ENCODE results near the gene L3MBTL4. TPM values are rescaled to one million over a fixed set of nuclear protein-coding genes. Genes with fewer than 3 reads are reported as not detected.

Gene L3MBTL4
- total RNA-seq, 1 donor from 2014 or later, result 17.5 TPM

DNA sequence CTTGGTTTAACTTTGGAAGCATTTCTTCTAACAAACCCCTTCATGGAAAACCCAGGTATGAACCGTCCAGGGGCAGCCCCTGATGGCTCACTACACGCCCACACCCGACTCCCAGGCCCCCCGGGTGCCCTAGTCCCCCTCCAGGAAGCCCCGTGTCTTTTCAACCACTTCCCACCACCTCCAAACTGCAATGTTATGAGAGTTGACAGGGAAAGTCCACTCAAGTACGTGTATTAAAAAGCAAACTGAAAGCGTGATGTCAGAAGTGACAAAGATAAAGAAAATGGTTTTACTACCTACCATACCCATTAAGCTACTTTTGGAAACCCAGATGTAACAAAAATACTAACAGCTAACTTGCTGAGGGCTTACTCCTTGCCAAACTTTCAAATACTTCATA, 51.5 kb downstream of the L3MBTL4 start:
- no peak for DNase-seq

DNA sequence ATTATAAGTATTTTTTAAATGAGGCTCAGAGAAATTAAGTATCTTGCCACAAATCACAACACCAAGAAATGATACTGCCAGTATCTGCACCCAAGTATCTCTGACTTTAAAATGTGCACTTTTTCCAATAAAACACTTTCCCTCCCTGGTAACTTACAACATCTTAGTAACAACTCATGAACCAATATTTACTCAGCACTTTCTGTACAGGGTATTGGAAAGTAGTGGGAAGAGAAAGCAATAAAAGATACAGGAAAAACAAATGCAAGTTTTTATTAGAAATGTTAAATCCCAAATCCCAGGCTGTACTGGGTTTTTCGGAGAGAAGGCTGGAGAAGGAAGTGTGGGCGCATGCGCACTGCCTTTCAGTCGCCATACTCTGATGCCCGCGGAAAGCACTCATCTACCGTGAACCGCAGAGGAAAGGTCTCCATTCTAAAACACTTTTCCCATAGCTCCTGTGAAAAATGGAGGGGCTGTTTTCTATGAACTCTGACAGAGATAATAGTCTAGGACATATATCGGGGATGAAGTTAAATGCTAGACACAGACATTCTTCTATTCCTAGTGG, 52.1 kb downstream of the L3MBTL4 start:
- no peak for DNase-seq

DNA sequence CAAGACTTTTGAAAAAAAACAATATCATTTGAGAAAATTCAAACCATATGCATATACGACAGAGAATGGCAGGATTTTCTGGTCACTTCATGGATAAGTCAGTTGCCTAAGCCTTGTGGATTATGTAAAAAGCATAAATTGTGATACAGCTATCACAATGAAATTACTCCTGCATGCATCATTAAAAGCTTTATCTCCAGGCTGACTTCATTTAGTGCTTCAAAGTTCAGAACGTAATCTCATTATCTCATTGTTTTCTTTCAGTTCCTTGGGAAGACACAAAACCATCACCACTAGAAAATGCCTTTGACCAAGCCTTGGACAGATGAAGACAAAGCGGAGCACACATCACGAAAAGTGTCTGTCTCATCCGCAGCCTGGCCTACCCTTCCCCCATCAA, 57.0 kb downstream of the L3MBTL4 start:
- DNase-seq, result no peak

GRCh38 chr18:6355789-6356589, 58.7 kb downstream of the L3MBTL4 start:
- no peak for DNase-seq

GRCh38 chr18:6352275-6352674, 62.4 kb downstream of the L3MBTL4 start:
- no peak for DNase-seq

- DNase-seq, result no peak
These were observed 71.7 kb downstream of the L3MBTL4 start for GRCh38 chr18:6342990-6343389.

DNA sequence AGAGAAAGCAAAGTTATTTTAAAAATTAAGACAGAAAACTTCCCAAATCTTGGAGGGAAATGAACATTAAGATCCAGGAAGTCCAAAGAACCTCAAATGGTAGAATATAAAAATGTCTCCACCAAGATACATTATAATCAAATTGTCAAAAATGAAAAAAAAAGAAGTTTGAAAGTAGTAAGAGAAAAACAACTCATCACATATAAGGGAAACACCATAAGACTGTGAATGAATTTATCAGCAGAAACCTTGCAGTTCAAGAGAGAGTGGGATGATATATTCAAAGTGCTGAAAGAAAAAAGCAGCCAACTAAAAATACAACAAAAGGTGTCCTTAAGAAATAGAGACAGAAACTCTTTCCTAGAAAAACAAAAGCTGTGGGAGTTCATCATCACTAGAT, 73.0 kb downstream of the L3MBTL4 start:
- DNase-seq, result no peak

- no peak for DNase-seq
These were observed 73.4 kb downstream of the L3MBTL4 start for GRCh38 chr18:6341303-6341702.

GRCh38 chr18:6340121-6340520, 74.6 kb downstream of the L3MBTL4 start:
- DNase-seq, result no peak

- DNase-seq, result no peak
These were observed 78.5 kb downstream of the L3MBTL4 start for GRCh38 chr18:6336239-6336638.

DNA sequence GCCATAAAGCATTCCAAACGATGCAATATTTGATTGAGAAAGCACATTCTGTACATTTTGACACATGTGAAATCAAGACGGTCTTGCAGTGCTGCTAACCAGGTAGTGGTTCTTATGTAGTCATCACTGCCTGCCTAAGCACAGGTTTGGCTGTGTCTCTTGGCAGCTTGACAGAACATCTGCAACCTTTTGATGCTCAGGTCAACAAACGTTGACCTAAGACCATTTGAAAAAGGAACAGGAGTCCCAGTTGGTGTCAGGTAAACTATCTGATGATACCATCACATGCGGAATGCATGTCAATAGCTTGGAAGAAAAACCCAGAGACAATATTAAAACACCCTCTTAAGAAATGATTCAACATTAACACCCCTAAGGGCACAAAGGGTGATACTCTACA, 80.7 kb downstream of the L3MBTL4 start:
- no peak for DNase-seq

DNA sequence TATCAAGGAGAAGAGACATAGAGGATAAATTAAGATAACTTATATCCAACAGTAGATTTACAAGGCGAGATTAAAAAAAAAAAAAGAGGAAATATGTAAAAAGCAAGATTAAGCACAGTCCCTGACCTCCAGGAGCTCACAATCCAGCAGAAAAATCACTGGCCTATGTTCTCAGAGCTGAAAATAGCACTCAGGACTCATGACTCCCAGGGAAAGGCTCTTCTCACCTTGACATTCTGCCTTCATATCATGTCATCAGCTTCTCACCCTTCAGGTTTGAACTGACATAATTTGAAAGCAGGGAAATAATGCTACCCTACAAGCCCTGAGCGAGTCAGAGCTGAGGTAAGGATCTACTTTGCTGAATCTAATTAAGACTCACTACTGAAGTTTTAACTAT, 82.8 kb downstream of the L3MBTL4 start:
- DNase-seq, result no peak

DNA sequence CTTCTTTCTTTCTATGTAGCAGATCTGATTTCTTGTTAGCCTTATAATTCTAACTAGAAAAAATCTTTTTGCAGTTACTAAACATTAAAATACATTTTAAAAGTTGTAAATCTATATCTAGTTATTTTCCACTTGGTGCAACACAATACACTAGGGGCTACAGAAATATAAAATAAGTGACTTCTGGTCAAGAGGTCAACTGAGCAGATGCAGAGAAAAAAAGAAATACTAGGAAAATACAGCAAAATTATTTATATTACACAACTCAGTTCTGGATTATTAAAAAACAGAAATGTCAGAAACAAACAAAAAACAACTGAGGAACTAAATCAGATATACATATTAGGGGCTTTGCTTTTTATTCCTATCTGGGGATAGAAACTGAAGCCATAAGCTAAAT, 83.9 kb downstream of the L3MBTL4 start:
- no peak for DNase-seq

DNA sequence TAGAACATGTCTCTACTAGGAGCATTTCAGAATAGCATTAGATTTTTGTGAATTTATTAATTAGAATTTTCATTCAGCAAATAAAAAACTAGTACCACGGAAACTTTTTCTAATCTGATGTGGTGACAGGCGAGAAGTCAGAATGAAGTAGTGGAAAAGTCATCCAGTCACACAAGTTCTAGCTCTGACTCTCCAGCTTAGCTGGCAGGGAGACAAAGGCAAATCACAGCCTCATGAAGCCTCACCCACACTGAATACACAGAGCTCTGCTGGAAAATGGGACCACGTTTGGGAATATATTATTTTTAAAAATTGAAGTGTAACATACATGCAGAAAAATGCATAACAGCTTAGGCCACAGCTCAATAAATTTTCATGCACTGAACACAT, 86.1 kb downstream of the L3MBTL4 start:
- peak; percentile 86 for DNase-seq

DNA sequence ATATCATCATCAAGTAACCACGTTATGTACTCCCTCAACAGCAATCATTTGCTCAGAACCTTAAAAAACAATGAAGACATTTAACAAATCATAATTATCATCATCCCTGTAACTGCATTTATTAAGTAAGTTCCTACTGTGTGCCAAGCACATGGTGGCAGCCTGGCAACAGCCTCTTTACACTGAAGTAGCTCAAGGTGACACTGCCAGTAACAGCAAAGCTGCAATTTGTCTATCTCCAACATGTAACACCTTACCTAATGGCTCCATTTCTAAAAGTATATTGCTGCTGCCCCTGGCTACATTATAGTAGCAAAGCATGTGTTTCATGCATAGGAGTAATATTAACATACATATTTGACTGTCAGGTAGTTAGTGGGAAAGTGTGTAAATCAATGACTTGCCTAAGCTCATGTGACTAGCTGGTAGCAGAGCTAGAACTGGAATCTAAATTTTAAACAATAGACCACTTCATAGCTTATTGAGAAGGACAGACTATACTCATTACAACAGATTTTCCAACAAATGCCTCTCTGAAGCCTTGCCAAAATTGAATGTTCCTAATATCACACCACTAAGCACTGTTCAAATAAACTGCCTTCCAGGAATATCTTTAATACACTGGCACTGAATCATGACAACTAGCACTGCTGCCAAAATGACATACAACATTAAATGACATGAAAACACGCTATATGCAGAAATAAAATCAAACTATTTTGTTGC, 86.7 kb downstream of the L3MBTL4 start:
- peak; percentile 86 for DNase-seq

- DNase-seq, result no peak
These were observed 87.2 kb downstream of the L3MBTL4 start for GRCh38 chr18:6327485-6327884.

- no peak for DNase-seq
These were observed 88.1 kb downstream of the L3MBTL4 start for GRCh38 chr18:6326566-6326965.

- no peak for DNase-seq
These were observed 91.3 kb downstream of the L3MBTL4 start for GRCh38 chr18:6323319-6323889.

DNA sequence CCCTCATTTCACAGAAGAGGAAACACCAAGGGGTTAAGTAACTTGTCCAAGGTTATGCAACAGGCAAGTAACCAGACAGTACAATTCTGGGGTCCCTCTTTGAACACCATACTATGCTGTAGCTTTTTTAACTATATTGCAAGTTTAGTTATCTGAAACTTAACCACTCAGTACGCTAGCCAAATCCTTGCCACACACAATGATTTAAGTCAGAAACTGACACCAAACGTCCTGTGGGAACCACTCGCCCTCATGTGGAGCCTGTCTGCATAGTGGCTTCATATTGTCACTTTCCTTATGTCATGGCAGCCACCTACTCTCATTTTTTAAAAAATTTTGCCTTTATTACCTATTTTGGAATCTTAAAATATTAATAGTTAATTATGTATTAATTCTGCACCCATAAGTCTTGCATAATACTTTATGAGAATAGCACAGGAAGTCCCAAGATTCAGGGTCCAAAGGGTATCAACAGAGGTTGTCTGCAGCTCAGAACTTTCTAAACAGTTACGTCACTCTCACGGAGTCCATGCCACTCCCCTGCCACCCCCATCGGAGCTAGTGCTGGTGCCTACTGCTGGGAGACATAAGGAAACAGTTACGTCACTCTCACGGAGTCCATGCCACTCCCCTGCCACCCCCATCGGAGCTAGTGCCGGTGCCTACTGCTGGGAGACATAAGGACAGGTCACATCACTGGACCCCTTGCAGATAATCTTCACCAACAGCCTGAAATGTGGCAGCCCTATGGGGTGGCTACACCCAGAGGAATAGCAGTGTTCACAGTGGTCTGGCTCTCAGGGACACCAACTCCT, 99.0 kb downstream of the L3MBTL4 start:
- DNase-seq, result no peak

- DNase-seq, result no peak
These were observed 101.3 kb downstream of the L3MBTL4 start for GRCh38 chr18:6313415-6313814.

GRCh38 chr18:6311456-6312215, 103.1 kb downstream of the L3MBTL4 start:
- no peak for DNase-seq

GRCh38 chr18:6310714-6311113, 104.0 kb downstream of the L3MBTL4 start:
- DNase-seq, result no peak

Measured in skin of body (tissue), 2 donors.